ENCODE results near the gene ERP44.
"Not testable (repeated sequence)": the region's sequence is repeated elsewhere in the genome, so short reads cannot be mapped to it uniquely, and the experiment has no call there.

ERP44 gene

GRCh38 chr9:100064872-100065581, 33.8 kb downstream of the ERP44 start:
- DNase-seq: no peak

GRCh38 chr9:100063185-100063584, 35.6 kb downstream of the ERP44 start:
- no peak for DNase-seq

GRCh38 chr9:100062683-100063082, 36.1 kb downstream of the ERP44 start:
- not testable (repeated sequence) for DNase-seq

GRCh38 chr9:100058699-100059579, 39.9 kb downstream of the ERP44 start:
- DNase-seq: no peak

GRCh38 chr9:100057624-100058023, 41.2 kb downstream of the ERP44 start:
- no peak for DNase-seq

GRCh38 chr9:100056561-100056960, 42.2 kb downstream of the ERP44 start:
- DNase-seq: no peak

GRCh38 chr9:100052375-100052774, 46.4 kb downstream of the ERP44 start:
- no peak for DNase-seq

- DNase-seq: no peak
Observed at GRCh38 chr9:100049551-100049950, 49.2 kb downstream of the ERP44 start.

- no peak for DNase-seq
Observed at GRCh38 chr9:100038472-100038871, 60.3 kb downstream of the ERP44 start.

- DNase-seq: no peak
Observed at GRCh38 chr9:100033877-100034551, 64.8 kb downstream of the ERP44 start.

- DNase-seq: no peak
Observed at GRCh38 chr9:100030548-100030947, 68.3 kb downstream of the ERP44 start.

GRCh38 chr9:100029251-100029650, 69.5 kb downstream of the ERP44 start:
- DNase-seq: no peak

GRCh38 chr9:100028201-100028784, 70.5 kb downstream of the ERP44 start:
- DNase-seq: peak in 3 of 4 experiments; percentile 19 to 42 (median 23)

GRCh38 chr9:100027543-100027942, 71.3 kb downstream of the ERP44 start:
- DNase-seq: no peak

- no peak for DNase-seq
Observed at GRCh38 chr9:100021931-100022330, 76.9 kb downstream of the ERP44 start.

GRCh38 chr9:100020121-100020795, 78.5 kb downstream of the ERP44 start:
- no peak for DNase-seq

GRCh38 chr9:100019541-100019940, 79.3 kb downstream of the ERP44 start:
- no peak for DNase-seq

- DNase-seq: no peak
Observed at GRCh38 chr9:100014846-100015245, 84.0 kb downstream of the ERP44 start.

- no peak for DNase-seq
Observed at GRCh38 chr9:100013573-100013972, 85.2 kb downstream of the ERP44 start.

GRCh38 chr9:100012279-100012678, 86.5 kb downstream of the ERP44 start:
- DNase-seq: no peak

- no peak for DNase-seq
Observed at GRCh38 chr9:100011062-100011681, 87.6 kb downstream of the ERP44 start.

GRCh38 chr9:99999797-100000196, 99.0 kb downstream of the ERP44 start:
- DNase-seq: no peak
